CD14-positive monocyte (primary cell): ENCODE data around the gene CLCA1. TPM values are rescaled to one million over a fixed set of nuclear protein-coding genes. Genes with fewer than 3 reads are reported as not detected.
A peak's percentile ranks its signal among the peaks of the same experiment; 100 is the strongest.

Experiments used
- DNase-seq, 3 donors: peaks; one replicate each; pipeline ENCODE4 v3.0.0-alpha.2; 2011 to 2022
- H2AFZ ChIP-seq: 2 replicates; pipeline ENCODE4 v1.6.0; 2012; ENCODE audit warnings: mild to moderate bottlenecking, low read depth, low read length, inconsistent platforms; ENCODE audit not compliant: insufficient read depth, poor library complexity, severe bottlenecking
- H3K27ac ChIP-seq, 2 donors: 1 replicate in 1 of 2; 2 replicates in 1 of 2; pipeline ENCODE4 v1.5.1; 2012 to 2013; ENCODE audit warnings: low read length in 2 of 2, control low read depth in 1 of 2, inconsistent platforms in 1 of 2, low read depth in 1 of 2, mild to moderate bottlenecking in 1 of 2
- H3K27me3 ChIP-seq, 2 donors: one replicate each; pipeline versions ENCODE4 v1.6.0 to v1.6.1; 2011 to 2013; ENCODE audit warnings: low read length in 2 of 2; ENCODE audit not compliant: control insufficient read depth in 2 of 2, insufficient read depth in 2 of 2
- H3K36me3 ChIP-seq, 2 donors: replicated peaks in 1 of 2; 1 replicate in 1 of 2; 2 replicates in 1 of 2; pipeline versions ENCODE4 v1.5.1 to v1.6.1; 2012 to 2013; ENCODE audit warnings: low read length in 2 of 2, control low read depth in 1 of 2, inconsistent platforms in 1 of 2, mild to moderate bottlenecking in 1 of 2; ENCODE audit not compliant: insufficient read depth in 2 of 2, control insufficient read depth in 1 of 2
- H3K4me1 ChIP-seq, 2 donors: 1 replicate in 1 of 2; 2 replicates in 1 of 2; pipeline versions ENCODE4 v1.5.1 to v1.6.1; 2012 to 2013; ENCODE audit warnings: low read length in 2 of 2, control low read depth in 1 of 2, inconsistent platforms in 1 of 2, mild to moderate bottlenecking in 1 of 2, moderate library complexity in 1 of 2; ENCODE audit not compliant: insufficient read depth in 2 of 2, control insufficient read depth in 1 of 2
- H3K4me2 ChIP-seq: replicated peaks from 2 replicates; pipeline ENCODE3; 2012; ENCODE audit warnings: low read length, moderate library complexity, mild to moderate bottlenecking; ENCODE audit not compliant: poor library complexity, severe bottlenecking; ENCODE audit errors: extremely low read depth
- H3K4me3 ChIP-seq, 3 experiments: fragments of 200-600 bp in 1 of 3; sonication (generic) in 1 of 3; replicated peaks in 1 of 3; 1 replicate in 2 of 3; 2 replicates in 1 of 3; pipeline ENCODE4 v1.5.1; 2011 to 2013; ENCODE audit warnings: low read length in 3 of 3, mild to moderate bottlenecking in 3 of 3, control low read depth in 2 of 3, low read depth in 2 of 3, inconsistent platforms in 1 of 3, moderate library complexity in 1 of 3
- H3K79me2 ChIP-seq: 2 replicates; pipeline ENCODE4 v1.6.0; 2012; ENCODE audit warnings: mild to moderate bottlenecking, control low read depth, inconsistent platforms, low read length, moderate library complexity; ENCODE audit not compliant: insufficient read depth
- H3K9ac ChIP-seq: 2 replicates; pipeline ENCODE4 v1.6.0; 2017; ENCODE audit warnings: low read length, mild to moderate bottlenecking; ENCODE audit not compliant: insufficient read depth, poor library complexity, severe bottlenecking
- H3K9me3 ChIP-seq, 2 donors: replicated peaks in 1 of 2; 1 replicate in 1 of 2; 2 replicates in 1 of 2; pipeline versions ENCODE4 v1.5.1 to v1.6.1; 2012 to 2013; ENCODE audit warnings: low read length in 2 of 2, control low read depth in 1 of 2; ENCODE audit not compliant: control insufficient read depth in 1 of 2, insufficient read depth in 1 of 2
- H4K20me1 ChIP-seq: 2 replicates; pipeline ENCODE4 v1.6.0; 2012; ENCODE audit warnings: mild to moderate bottlenecking, low read length, control low read depth, moderate library complexity; ENCODE audit not compliant: insufficient read depth
- H3K27ac Mint-ChIP-seq, 7 donors: one replicate each; pipeline ENCODE4 v1.8.0; 2020; ENCODE audit warnings: mild to moderate bottlenecking in 7 of 7, mixed read lengths in 7 of 7, moderate library complexity in 6 of 7, inconsistent platforms in 2 of 7
- H3K27me3 Mint-ChIP-seq, 3 donors: one replicate each; pipeline ENCODE4 v1.8.0; 2021 to 2022; ENCODE audit warnings: low read depth in 3 of 3, mild to moderate bottlenecking in 3 of 3, mixed read lengths in 3 of 3, moderate library complexity in 3 of 3, inconsistent platforms in 1 of 3
- H3K36me3 Mint-ChIP-seq, 2 donors: one replicate each; pipeline ENCODE4 v1.8.0; 2020; ENCODE audit warnings: mixed read lengths in 2 of 2, inconsistent platforms in 1 of 2, mild to moderate bottlenecking in 1 of 2
- H3K4me1 Mint-ChIP-seq: one replicate; pipeline ENCODE4 v1.8.0; 2020; ENCODE audit warnings: mild to moderate bottlenecking, mixed read lengths
- H3K4me3 Mint-ChIP-seq, 2 donors: one replicate each; pipeline ENCODE4 v1.8.0; 2020; ENCODE audit warnings: mild to moderate bottlenecking in 2 of 2, mixed read lengths in 2 of 2, moderate library complexity in 1 of 2
- H3K9me3 Mint-ChIP-seq, 7 donors: one replicate each; pipeline ENCODE4 v1.8.0; 2020 to 2022; ENCODE audit warnings: mixed read lengths in 7 of 7, mild to moderate bottlenecking in 6 of 7, moderate library complexity in 6 of 7, inconsistent platforms in 2 of 7
- CTCF ChIP-seq: fragments of 200-600 bp; IDR thresholded peaks from one replicate; pipeline ENCODE4 v1.8.0; 2022; ENCODE audit warnings: antibody characterized with exemption, mild to moderate bottlenecking
- WGBS: methylation state at CpG from one replicate; pipeline ENCODE4 v1.1.5; 2013; ENCODE audit warnings: missing lambda C conversion rate; ENCODE audit not compliant: insufficient coverage; 5-methylcytosine and 5-hydroxymethylcytosine counted together
- intact Hi-C, 2 donors: fragments of 100-400 bp; cut with micrococcal nuclease; formaldehyde crosslinking; loops; one replicate each; pipeline versions ENCODE4 v1.15.0 to v1.15.1; 2023
- polyA plus RNA-seq, 3 donors: library from polyadenylated mRNA; depleted of rRNA in 1 of 3; unstranded in 2 of 3; stranded (reverse) in 1 of 3; fragments of 300-500 nt in 2 of 3; fragments of >200 nt in 1 of 3; fragmentation: Illumina TruSeq in 2 of 3; gene quantifications; 1 replicate in 2 of 3; 2 replicates in 1 of 3; pipeline ENCODE4 v1.2.3, GENCODE V29; 2012 to 2021

Gene CLCA1
- polyA plus RNA-seq, 3 donors: not detected

GRCh38 chr1:86421601-86422280, 47.0 kb upstream of the CLCA1 start:
- Histone ChIP-seq H3K4me1 (peaks cover 0 to 5% of the 10 kb centered on the region in 2 donors), H3K79me2 (no peaks in the 10 kb centered on the region), H3K9me3 (no peaks in the 10 kb centered on the region), H3K27me3 (no peaks in the 10 kb centered on the region), H2AFZ (no peak overlapping the region), H3K4me2 (no peak overlapping the region), H3K36me3 (no peaks in the 10 kb centered on the region), H4K20me1 (no peaks in the 10 kb centered on the region), H3K27ac (no peak overlapping the region), H3K9ac (no peak overlapping the region), H3K4me3 (no peak overlapping the region)
- peak overlapping the region in 1 of 2 donors; percentile 20 for H3K4me3 Mint-ChIP-seq
- TF ChIP-seq CTCF: no peak
- no peak for DNase-seq
- 97% methylated on average over 4 of the region's 7 CpGs for WGBS
- no peaks in the 10 kb centered on the region for H3K36me3 Mint-ChIP-seq
- no peak overlapping the region for H3K27ac Mint-ChIP-seq
- peaks cover 0 to 4% (median 0%) of the 10 kb centered on the region in 3 donors for H3K27me3 Mint-ChIP-seq
- H3K4me1 Mint-ChIP-seq: peaks cover 7% of the 10 kb centered on the region
- intact Hi-C loops: no loop called here
- peaks cover 0 to 1% (median 0%) of the 10 kb centered on the region in 7 donors for H3K9me3 Mint-ChIP-seq

- DNase-seq: no peak
- intact Hi-C loops: no loop called here
- Histone ChIP-seq H3K9ac (no peak overlapping the region), H3K4me3 (no peak overlapping the region), H3K4me2 (no peak overlapping the region), H3K9me3 (no peaks in the 10 kb centered on the region), H3K36me3 (no peaks in the 10 kb centered on the region), H2AFZ (peak overlapping the region; percentile 38), H4K20me1 (no peaks in the 10 kb centered on the region), H3K4me1 (peaks cover 0 to 6% of the 10 kb centered on the region in 2 donors), H3K79me2 (no peaks in the 10 kb centered on the region), H3K27me3 (no peaks in the 10 kb centered on the region), H3K27ac (no peak overlapping the region)
- H3K27ac Mint-ChIP-seq: no peak overlapping the region
- no peak overlapping the region for H3K4me3 Mint-ChIP-seq
- TF ChIP-seq CTCF: no peak
- H3K36me3 Mint-ChIP-seq: no peaks in the 10 kb centered on the region
- H3K9me3 Mint-ChIP-seq: no peaks in the 10 kb centered on the region
- H3K4me1 Mint-ChIP-seq: peaks cover 7% of the 10 kb centered on the region
- H3K27me3 Mint-ChIP-seq: peaks cover 0 to 2% (median 0%) of the 10 kb centered on the region in 3 donors
Observed at GRCh38 chr1:86423473-86423872, 45.3 kb upstream of the CLCA1 start.
